Left ventricle myocardium inferior (tissue), 1 donor: Measurements from ENCODE around the gene ITPA. TPM values are rescaled to one million over a fixed set of nuclear protein-coding genes. Genes with fewer than 3 reads are reported as not detected.

Experiments used
- DNase-seq: peaks from one replicate; pipeline ENCODE4 v3.0.0-alpha.2; 2020
- H3K27ac ChIP-seq: fragments of 200-600 bp; replicated peaks from 2 replicates; pipeline ENCODE4 v1.8.0; 2021
- H3K27me3 ChIP-seq: fragments of 200-600 bp; 2 replicates; pipeline ENCODE4 v1.8.0; 2021; ENCODE audit warnings: low read depth
- H3K36me3 ChIP-seq: fragments of 200-600 bp; 2 replicates; pipeline ENCODE4 v1.8.0; 2021
- H3K4me1 ChIP-seq: fragments of 200-600 bp; 2 replicates; pipeline ENCODE4 v1.8.0; 2021
- H3K4me3 ChIP-seq: fragments of 200-600 bp; 2 replicates; pipeline ENCODE4 v1.8.0; 2021; ENCODE audit warnings: mild to moderate bottlenecking, moderate library complexity
- H3K9me3 ChIP-seq: fragments of 200-600 bp; replicated peaks from 2 replicates; pipeline ENCODE4 v1.8.0; 2021
- intact Hi-C: fragments of 100-400 bp; cut with micrococcal nuclease; formaldehyde crosslinking; loops from one replicate; pipeline ENCODE4 v1.11.0; 2022
- total RNA-seq: library from RNA; stranded (reverse); fragmentation: NEBNext Ultra II Directional; extraction: Animal tissue kit (Norgen Biotek cat#: 25700); gene quantifications from one replicate; pipeline ENCODE4 v1.2.1, GENCODE V29; 2021
- TF ChIP-seq, protein P1 (sequence below): fragments of 200-600 bp; IDR thresholded peaks from 2 replicates; pipeline ENCODE4 v1.8.0; 2021; ENCODE audit warnings: antibody characterized with exemption, mild to moderate bottlenecking, borderline replicate concordance
- donor health status: DM: no; HTN: yes; CAD: no; lungs with severe emphysema.

ITPA gene
- total RNA-seq, 1 donor from 2014 or later: 17.2 TPM

DNA sequence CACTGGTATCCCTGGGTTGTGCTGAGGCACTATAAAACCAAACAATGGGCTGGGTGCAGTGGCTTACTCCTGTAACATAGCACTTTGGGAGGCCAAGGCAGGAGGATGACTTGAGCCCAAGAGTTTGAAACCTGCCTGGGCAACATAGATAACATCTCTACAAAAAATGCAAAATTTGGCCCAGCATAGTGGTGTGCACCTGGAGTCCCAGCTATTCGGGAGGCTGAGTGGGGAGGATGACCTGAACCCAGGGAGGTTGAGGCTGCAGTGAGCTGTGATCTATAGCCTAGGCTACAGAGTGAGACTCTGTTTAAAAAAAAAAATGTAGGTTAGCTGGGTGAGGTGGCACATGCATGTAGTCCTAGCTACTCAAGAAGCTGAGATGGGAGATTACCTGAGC, 37.4 kb downstream of the ITPA start:
- TF ChIP-seq, protein P1, sequence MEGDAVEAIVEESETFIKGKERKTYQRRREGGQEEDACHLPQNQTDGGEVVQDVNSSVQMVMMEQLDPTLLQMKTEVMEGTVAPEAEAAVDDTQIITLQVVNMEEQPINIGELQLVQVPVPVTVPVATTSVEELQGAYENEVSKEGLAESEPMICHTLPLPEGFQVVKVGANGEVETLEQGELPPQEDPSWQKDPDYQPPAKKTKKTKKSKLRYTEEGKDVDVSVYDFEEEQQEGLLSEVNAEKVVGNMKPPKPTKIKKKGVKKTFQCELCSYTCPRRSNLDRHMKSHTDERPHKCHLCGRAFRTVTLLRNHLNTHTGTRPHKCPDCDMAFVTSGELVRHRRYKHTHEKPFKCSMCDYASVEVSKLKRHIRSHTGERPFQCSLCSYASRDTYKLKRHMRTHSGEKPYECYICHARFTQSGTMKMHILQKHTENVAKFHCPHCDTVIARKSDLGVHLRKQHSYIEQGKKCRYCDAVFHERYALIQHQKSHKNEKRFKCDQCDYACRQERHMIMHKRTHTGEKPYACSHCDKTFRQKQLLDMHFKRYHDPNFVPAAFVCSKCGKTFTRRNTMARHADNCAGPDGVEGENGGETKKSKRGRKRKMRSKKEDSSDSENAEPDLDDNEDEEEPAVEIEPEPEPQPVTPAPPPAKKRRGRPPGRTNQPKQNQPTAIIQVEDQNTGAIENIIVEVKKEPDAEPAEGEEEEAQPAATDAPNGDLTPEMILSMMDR: no peak

DNA sequence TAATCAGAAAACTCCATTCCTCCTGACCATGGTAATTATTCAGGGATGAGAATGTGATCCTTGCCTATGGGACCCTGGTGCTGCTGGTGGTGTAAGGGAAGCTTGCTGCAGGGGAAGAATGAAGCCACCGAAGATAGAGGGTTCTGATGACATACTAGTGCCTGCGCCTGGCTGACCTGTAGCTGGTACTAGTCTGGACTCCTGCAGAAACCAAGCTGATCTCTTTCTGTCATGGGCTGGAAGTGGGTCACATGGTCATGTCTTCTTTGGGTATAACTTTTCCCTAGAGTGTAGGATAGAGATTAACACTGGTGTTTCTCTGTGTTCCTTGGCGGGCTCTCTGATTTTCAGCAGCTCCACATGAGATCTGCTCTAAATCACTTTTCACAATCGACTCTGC, 38.3 kb downstream of the ITPA start:
- Histone ChIP-seq H3K27me3 (no peaks in the 10 kb centered on the region), H3K27ac (no peak overlapping the region), H3K4me3 (no peak overlapping the region), H3K36me3 (peaks cover 21% of the 10 kb centered on the region), H3K4me1 (peaks cover 25% of the 10 kb centered on the region), H3K9me3 (no peaks in the 10 kb centered on the region)
- TF ChIP-seq, protein P1: no peak
- intact Hi-C loops: no loop called here
- DNase-seq: no peak

More for the DNA sequence above, 37.4 kb downstream of the ITPA start:
- H3K4me3 ChIP-seq: no peak overlapping the region
- no peaks in the 10 kb centered on the region for H3K27me3 ChIP-seq
- H3K9me3 ChIP-seq: no peaks in the 10 kb centered on the region
- intact Hi-C loops: no loop called here
- DNase-seq: no peak
- peaks cover 12% of the 10 kb centered on the region for H3K36me3 ChIP-seq
- H3K4me1 ChIP-seq: peaks cover 25% of the 10 kb centered on the region
- H3K27ac ChIP-seq: no peak overlapping the region

DNA sequence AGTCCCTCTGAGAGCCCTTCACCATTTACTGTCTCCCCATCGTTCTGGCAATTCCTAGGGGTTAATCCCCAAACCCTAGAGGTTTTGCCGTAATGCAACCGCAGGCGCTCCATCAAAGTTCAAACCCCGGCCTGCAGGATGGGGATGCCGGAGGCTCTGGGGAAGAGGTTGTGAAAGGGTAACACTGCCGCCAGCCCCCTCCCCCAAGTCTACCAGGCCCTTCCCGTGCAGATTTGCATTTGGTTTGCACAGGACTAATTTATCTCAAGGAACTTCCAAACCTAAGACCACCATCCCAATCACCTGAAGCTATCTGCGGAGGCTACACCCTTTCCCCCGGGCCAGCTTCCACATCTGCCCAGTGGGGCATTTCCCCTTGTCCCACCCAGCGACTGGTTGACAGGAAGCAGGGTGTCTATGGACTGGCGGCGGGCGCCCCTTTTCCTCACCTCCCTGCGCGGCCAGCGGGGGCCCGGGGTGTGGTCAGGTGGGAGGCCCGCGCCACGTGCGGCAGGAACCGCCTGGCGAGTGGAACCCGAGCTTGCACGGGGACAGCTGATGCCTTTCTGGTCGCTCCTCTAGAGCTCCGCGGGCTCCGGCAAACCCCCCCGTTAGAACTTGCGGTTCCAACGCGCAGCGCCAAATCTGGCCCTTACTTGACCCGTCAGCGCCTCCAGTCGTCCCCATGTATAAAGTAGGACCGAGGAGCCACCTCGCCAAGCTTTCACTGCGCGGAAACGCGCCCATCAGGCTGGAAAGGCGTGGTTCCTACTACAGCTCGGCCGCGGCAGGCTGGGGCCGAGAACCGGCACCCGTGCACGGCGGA, 39.1 kb downstream of the ITPA start:
- DNase-seq: peak; percentile 39
- peaks cover 25% of the 10 kb centered on the region for H3K4me1 ChIP-seq
- peaks cover 29% of the 10 kb centered on the region for H3K36me3 ChIP-seq
- H3K27me3 ChIP-seq: no peaks in the 10 kb centered on the region
- no peaks in the 10 kb centered on the region for H3K9me3 ChIP-seq
- peak overlapping the region; percentile 50 for H3K4me3 ChIP-seq
- intact Hi-C loops: no loop called here
- TF ChIP-seq, protein P1: peak; percentile 9
- H3K27ac ChIP-seq: no peak overlapping the region

DNA sequence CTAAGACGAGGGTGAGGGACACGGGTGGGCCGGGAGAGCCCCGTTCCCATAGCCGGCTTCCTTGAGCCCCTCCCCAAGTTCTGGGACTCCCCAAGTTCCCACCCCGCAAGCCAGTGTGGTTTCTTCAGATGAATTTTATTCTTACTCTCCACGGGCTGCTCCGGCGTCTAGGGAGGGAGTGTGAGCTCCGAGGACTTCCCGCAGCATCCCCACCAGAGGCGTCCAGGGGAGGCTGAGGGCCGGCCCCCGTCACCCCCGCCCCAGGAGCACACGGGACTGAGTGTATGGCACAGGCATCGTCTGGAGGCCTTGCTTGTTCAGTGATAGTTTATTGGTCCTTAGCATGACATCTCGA, 39.7 kb downstream of the ITPA start:
- no peaks in the 10 kb centered on the region for H3K9me3 ChIP-seq
- peaks cover 25% of the 10 kb centered on the region for H3K4me1 ChIP-seq
- H3K4me3 ChIP-seq: peak overlapping the region; percentile 50
- no peaks in the 10 kb centered on the region for H3K27me3 ChIP-seq
- intact Hi-C loops: no loop called here
- no peak overlapping the region for H3K27ac ChIP-seq
- peaks cover 34% of the 10 kb centered on the region for H3K36me3 ChIP-seq
- no peak for DNase-seq
- TF ChIP-seq, protein P1: no peak

DNA sequence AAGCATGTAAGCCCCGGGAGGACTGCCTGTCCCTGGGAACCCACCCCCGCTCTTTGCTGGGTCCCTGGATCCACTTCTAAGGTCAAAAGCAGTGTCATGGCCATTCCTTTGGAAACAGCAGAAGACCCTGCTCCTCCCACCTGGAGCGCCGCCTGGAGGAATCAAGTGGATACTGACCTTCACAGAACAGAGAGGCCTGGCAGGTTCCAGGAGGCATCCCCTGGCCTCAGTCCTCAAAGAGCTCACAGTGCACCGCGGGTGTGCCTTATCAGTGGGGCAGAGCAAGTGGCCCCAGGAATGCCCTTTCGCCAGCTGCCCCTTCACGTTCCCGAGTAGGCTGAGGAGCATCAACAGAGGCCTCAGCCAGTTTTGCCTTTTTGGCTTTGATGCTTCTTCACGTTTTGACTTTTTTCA, 40.8 kb downstream of the ITPA start:
- peaks cover 25% of the 10 kb centered on the region for H3K4me1 ChIP-seq
- peaks cover 45% of the 10 kb centered on the region for H3K36me3 ChIP-seq
- H3K27ac ChIP-seq: no peak overlapping the region
- no peaks in the 10 kb centered on the region for H3K9me3 ChIP-seq
- TF ChIP-seq, protein P1: no peak
- no peak for DNase-seq
- intact Hi-C loops: no loop called here
- no peak overlapping the region for H3K4me3 ChIP-seq
- no peaks in the 10 kb centered on the region for H3K27me3 ChIP-seq
